Suprapubic skin (tissue), 4 donors: Measurements from ENCODE around the gene PLEKHG4. TPM values are rescaled to one million over a fixed set of nuclear protein-coding genes. Genes with fewer than 3 reads are reported as not detected.

Experiments used
- DNase-seq, 2 donors: peaks; one replicate each; pipeline ENCODE4 v3.0.0-alpha.2; 2019; ENCODE audit warnings: low spot score in 2 of 2
- H3K27ac ChIP-seq: fragments of 200-600 bp; sonication (generic); one replicate; pipeline ENCODE4 v1.5.1; 2019
- H3K27me3 ChIP-seq: fragments of 200-600 bp; sonication (generic); one replicate; pipeline ENCODE4 v1.5.1; 2019
- H3K36me3 ChIP-seq: fragments of 200-600 bp; sonication (generic); one replicate; pipeline ENCODE4 v1.5.1; 2019
- H3K4me1 ChIP-seq: fragments of 200-600 bp; sonication (generic); one replicate; pipeline ENCODE4 v1.5.1; 2019
- H3K4me3 ChIP-seq: fragments of 200-600 bp; sonication (generic); one replicate; pipeline ENCODE4 v1.5.1; 2019; ENCODE audit warnings: mild to moderate bottlenecking
- H3K9me3 ChIP-seq: fragments of 200-600 bp; sonication (generic); one replicate; pipeline ENCODE4 v1.5.1; 2019
- CTCF ChIP-seq, 2 donors: fragments of 200-600 bp in 1 of 2; fragments of 450-650 bp in 1 of 2; sonication (generic) in 1 of 2; IDR thresholded peaks; one replicate each; pipeline ENCODE4 v1.5.1; 2016 to 2019; ENCODE audit warnings: antibody characterized with exemption in 2 of 2, mild to moderate bottlenecking in 1 of 2, moderate library complexity in 1 of 2
- EP300 ChIP-seq: sonication (generic); formaldehyde crosslinking; IDR thresholded peaks from one replicate; pipeline ENCODE4 v1.6.1; 2017; ENCODE audit warnings: antibody characterized with exemption
- POLR2A ChIP-seq, 2 donors: fragments of 450-650 bp; IDR thresholded peaks; one replicate each; pipeline ENCODE4 v1.6.1; 2017; ENCODE audit warnings: antibody characterized with exemption in 2 of 2, mild to moderate bottlenecking in 2 of 2, moderate library complexity in 2 of 2
- POLR2AphosphoS5 ChIP-seq, 3 donors: sonication (generic); formaldehyde crosslinking; IDR thresholded peaks; one replicate each; pipeline ENCODE4 v1.6.1; 2017; ENCODE audit warnings: antibody characterized with exemption in 3 of 3
- WGBS: methylation state at CpG from one replicate; pipeline ENCODE4 v1.1.5; 2018; 5-methylcytosine and 5-hydroxymethylcytosine counted together
- total RNA-seq, 4 donors: library from RNA; depleted of rRNA; stranded (reverse); fragments of >200 nt; gene quantifications; one replicate each; pipeline ENCODE4 v1.1.0, GENCODE V29; 2016

PLEKHG4 gene
- total RNA-seq, 4 donors from 2014 or later = 13.8 to 36.8 (median 26.9) TPM

DNA sequence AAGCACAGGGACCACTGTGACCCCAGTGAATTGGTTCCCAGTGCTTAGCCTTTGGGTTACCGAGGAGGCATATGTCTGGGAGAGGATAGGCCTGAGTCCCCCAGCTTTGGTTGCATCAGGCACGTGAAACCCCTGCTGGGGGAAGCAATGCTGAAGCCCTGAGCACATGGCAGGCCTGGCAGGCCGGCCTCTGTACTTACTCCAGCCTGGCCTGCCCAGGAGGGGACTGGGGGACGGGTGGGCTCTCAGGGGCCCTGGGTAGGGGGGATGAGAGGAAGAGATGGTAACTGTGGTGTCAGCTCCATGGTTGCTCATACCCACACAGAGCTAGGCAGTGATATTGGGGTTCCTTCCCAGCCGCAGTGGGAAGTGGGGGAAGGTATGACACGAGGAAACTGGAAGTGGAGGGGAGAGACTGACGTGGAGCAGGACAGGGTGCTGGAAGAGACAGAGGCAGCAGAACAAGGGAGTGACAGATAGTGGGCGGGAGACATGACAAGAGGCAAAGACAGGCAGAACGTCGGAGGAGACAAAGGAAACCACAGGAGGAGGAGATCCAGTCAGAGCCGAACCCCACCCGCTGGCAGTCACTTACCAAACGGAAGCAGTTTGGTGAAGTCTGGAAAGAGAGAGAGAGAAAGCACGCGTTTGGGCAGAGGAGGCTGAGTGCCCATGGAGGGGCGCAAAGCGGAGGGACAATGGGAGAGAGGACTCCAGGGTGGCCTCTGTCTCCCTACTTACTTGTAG is 43.3 kb upstream of the PLEKHG4 start:
- H3K36me3 ChIP-seq = peaks cover 78% of the 10 kb centered on the region
- no peak overlapping the region for H3K4me3 ChIP-seq
- peak overlapping the region; percentile 56 for H3K27ac ChIP-seq
- WGBS = 76% methylated on average over 17 of the region's 17 CpGs
- DNase-seq = no peak
- TF ChIP-seq POLR2AphosphoS5 (IDR thresholded peaks at IDR 0.05) (no peak), POLR2A (IDR thresholded peaks at IDR 0.05) (no peak), EP300 (no peak), CTCF (IDR thresholded peaks at IDR 0.05) (no peak)
- no peaks in the 10 kb centered on the region for H3K9me3 ChIP-seq
- H3K4me1 ChIP-seq = peaks cover 9% of the 10 kb centered on the region
- H3K27me3 ChIP-seq = no peaks in the 10 kb centered on the region

GRCh38 chr16:67236563-67237395 is 42.6 kb upstream of the PLEKHG4 start:
- peaks cover 17% of the 10 kb centered on the region for H3K4me1 ChIP-seq
- peak overlapping the region; percentile 56 for H3K27ac ChIP-seq
- no peaks in the 10 kb centered on the region for H3K9me3 ChIP-seq
- no peaks in the 10 kb centered on the region for H3K27me3 ChIP-seq
- peak in 1 of 2 donors; percentile 80 for DNase-seq
- no peak for TF ChIP-seq POLR2A (IDR thresholded peaks at IDR 0.05)
- no peak for TF ChIP-seq POLR2AphosphoS5 (IDR thresholded peaks at IDR 0.05)
- no peak for TF ChIP-seq EP300
- no peak for TF ChIP-seq CTCF (IDR thresholded peaks at IDR 0.05)
- H3K4me3 ChIP-seq = no peak overlapping the region
- H3K36me3 ChIP-seq = peaks cover 70% of the 10 kb centered on the region
- 76% methylated on average over 46 of the region's 50 CpGs for WGBS

GRCh38 chr16:67237396-67238277 is 41.7 kb upstream of the PLEKHG4 start:
- Histone ChIP-seq H3K4me3 (no peak overlapping the region), H3K27ac (no peak overlapping the region), H3K4me1 (peaks cover 26% of the 10 kb centered on the region), H3K36me3 (peaks cover 66% of the 10 kb centered on the region), H3K9me3 (no peaks in the 10 kb centered on the region), H3K27me3 (no peaks in the 10 kb centered on the region)
- 84% methylated on average over 16 of the region's 16 CpGs for WGBS
- DNase-seq = no peak
- TF ChIP-seq POLR2AphosphoS5 (IDR thresholded peaks at IDR 0.05) (no peak), POLR2A (IDR thresholded peaks at IDR 0.05) (no peak), EP300 (no peak), CTCF (IDR thresholded peaks at IDR 0.05) (no peak)

DNA sequence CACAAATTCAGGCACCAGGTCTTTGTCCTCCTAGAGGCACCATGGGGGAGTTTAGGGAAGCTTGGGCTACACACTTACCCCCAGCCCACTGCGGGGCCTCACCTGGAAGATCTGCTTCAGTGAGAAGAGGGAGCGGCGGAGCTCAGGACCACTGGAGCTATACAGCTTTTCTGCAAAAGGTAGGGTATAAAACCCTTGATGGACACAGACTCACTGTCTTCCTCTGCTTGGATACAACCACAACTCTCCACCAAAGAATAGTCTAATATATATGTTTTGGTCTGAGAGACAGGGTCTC is 41.1 kb upstream of the PLEKHG4 start:
- no peak overlapping the region for H3K27ac ChIP-seq
- no peaks in the 10 kb centered on the region for H3K27me3 ChIP-seq
- TF ChIP-seq POLR2A (IDR thresholded peaks at IDR 0.05) (no peak), POLR2AphosphoS5 (IDR thresholded peaks at IDR 0.05) (no peak), CTCF (IDR thresholded peaks at IDR 0.05) (no peak), EP300 (no peak)
- no peak for DNase-seq
- no peaks in the 10 kb centered on the region for H3K9me3 ChIP-seq
- H3K4me3 ChIP-seq = no peak overlapping the region
- peaks cover 63% of the 10 kb centered on the region for H3K36me3 ChIP-seq
- peaks cover 31% of the 10 kb centered on the region for H3K4me1 ChIP-seq
- WGBS = 93% methylated on average over 3 of the region's 3 CpGs
